Measurements from ENCODE around the gene EXOC4.
A peak's percentile ranks its signal among the peaks of the same experiment; 100 is the strongest.

The EXOC4 gene

DNA sequence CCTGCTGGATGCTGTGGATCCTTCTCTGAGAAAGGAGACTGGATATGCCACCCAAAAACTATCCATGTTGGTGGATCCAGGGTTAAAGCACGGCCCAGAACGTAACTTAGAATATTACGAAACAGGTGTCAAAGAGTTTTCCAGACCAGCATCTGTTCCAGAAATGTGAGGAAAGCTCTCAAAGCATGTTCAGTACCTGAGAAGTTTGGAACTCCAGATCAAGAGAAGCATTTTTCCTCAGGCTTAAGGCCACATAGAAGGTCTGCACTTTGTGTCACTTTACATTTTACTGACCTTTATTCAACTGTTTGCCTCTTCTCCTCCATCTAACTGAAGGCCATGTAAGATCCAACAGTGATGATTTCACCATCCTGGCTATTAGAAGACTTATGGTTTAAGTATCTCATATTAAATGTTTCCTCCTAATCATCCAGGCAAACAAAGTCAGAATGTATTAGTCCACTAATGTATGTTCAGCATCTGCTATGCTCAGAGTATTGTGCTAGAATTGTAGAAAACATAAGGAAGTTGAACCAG, 533.6 kb downstream of the EXOC4 start:
- Mint-ChIP-seq H3K4me3 (no peak overlapping the region), H3K36me3 (no peaks in the 10 kb centered on the region), H3K9me3 (no peaks in the 10 kb centered on the region), H3K27ac (no peak overlapping the region), H3K4me1 (no peaks in the 10 kb centered on the region)
- ATAC-seq (no peak), DNase-seq (ENCODE audit: low spot score in 2 of 2) (no peak)

GRCh38 chr7:133789974-133790373, 537.1 kb downstream of the EXOC4 start:
- H3K36me3 Mint-ChIP-seq, result no peaks in the 10 kb centered on the region
- H3K4me3 Mint-ChIP-seq, result no peak overlapping the region
- ATAC-seq (no peak), DNase-seq (ENCODE audit: low spot score in 2 of 2) (no peak)
- H3K27ac Mint-ChIP-seq, result no peak overlapping the region
- H3K4me1 Mint-ChIP-seq, result no peaks in the 10 kb centered on the region
- no peaks in the 10 kb centered on the region for H3K9me3 Mint-ChIP-seq

DNA sequence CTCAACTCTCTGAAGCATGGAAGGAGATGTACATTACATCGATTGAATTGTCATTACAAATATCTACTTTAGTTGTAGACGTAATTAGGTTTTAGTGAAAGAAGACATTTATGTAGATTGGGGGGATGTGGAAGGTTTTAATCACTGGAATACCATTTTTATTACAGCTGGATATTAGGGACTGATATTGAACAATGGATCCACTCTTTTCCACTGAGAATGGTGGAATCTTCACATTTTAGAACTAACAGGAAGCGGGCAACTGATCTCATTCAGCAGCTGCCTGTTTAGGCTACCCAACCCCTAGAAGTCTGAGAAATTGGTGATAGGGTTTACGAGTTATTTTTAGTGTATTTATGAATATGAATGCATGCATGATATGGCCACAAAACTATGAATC, 538.0 kb downstream of the EXOC4 start:
- H3K9me3 Mint-ChIP-seq, result no peaks in the 10 kb centered on the region
- H3K27ac Mint-ChIP-seq, result no peak overlapping the region
- ATAC-seq (no peak), DNase-seq (ENCODE audit: low spot score in 2 of 2) (no peak)
- H3K4me1 Mint-ChIP-seq, result no peaks in the 10 kb centered on the region
- no peaks in the 10 kb centered on the region for H3K36me3 Mint-ChIP-seq
- no peak overlapping the region for H3K4me3 Mint-ChIP-seq

DNA sequence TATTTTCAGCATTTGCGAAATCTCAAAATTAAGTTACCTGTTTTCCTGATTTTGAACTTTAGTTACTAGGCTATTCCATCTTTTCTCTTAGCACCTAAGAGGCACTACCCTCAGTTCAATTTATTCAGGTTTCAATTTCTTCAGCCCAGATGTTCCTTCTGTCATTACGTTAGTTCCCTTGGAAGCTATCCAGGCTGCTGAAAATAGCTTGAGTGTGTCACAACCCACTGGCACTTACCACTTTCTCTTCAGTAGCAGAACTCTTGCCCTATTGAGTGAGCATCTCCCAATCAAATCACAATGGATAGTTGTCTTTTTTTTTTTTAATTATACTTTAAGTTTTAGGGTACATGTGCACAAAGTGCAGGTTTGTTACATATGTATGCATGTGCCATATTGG, 541.6 kb downstream of the EXOC4 start:
- ATAC-seq (no peak), DNase-seq (ENCODE audit: low spot score in 2 of 2) (no peak)
- Mint-ChIP-seq H3K36me3 (no peaks in the 10 kb centered on the region), H3K4me3 (no peak overlapping the region), H3K27ac (no peak overlapping the region), H3K4me1 (no peaks in the 10 kb centered on the region), H3K9me3 (no peaks in the 10 kb centered on the region)

DNA sequence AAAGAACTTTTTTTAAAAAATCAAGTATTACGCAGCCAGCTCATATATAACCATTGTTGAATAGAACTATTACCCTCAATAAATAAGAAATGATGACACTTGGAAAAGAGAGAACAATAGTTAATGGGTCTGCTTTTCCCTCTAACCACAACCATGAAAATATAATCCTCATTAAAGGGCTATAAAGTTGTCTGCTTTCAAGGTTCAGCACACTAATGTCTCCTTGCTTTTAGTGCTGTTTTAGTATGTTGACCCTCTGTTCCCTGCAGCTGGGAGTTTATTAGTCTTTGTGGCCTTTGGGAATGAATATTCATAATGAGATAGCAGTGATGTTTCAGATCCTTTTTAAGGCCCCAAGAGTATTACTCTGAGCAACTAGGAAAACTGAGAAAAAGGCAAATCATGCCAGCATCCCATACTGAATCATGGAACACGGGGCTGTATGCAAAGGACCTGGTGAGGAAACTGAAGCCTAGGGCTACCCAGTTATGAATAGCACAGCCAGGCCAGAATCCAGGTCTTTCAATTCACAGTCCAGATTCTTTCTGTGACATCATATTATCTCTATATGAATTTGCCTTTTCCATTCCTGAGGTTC, 542.3 kb downstream of the EXOC4 start:
- H3K4me1 Mint-ChIP-seq, result no peaks in the 10 kb centered on the region
- no peaks in the 10 kb centered on the region for H3K36me3 Mint-ChIP-seq
- no peak for ATAC-seq
- no peak for DNase-seq (ENCODE audit: low spot score in 2 of 2)
- H3K4me3 Mint-ChIP-seq, result no peak overlapping the region
- H3K27ac Mint-ChIP-seq, result no peak overlapping the region
- H3K9me3 Mint-ChIP-seq, result no peaks in the 10 kb centered on the region

DNA sequence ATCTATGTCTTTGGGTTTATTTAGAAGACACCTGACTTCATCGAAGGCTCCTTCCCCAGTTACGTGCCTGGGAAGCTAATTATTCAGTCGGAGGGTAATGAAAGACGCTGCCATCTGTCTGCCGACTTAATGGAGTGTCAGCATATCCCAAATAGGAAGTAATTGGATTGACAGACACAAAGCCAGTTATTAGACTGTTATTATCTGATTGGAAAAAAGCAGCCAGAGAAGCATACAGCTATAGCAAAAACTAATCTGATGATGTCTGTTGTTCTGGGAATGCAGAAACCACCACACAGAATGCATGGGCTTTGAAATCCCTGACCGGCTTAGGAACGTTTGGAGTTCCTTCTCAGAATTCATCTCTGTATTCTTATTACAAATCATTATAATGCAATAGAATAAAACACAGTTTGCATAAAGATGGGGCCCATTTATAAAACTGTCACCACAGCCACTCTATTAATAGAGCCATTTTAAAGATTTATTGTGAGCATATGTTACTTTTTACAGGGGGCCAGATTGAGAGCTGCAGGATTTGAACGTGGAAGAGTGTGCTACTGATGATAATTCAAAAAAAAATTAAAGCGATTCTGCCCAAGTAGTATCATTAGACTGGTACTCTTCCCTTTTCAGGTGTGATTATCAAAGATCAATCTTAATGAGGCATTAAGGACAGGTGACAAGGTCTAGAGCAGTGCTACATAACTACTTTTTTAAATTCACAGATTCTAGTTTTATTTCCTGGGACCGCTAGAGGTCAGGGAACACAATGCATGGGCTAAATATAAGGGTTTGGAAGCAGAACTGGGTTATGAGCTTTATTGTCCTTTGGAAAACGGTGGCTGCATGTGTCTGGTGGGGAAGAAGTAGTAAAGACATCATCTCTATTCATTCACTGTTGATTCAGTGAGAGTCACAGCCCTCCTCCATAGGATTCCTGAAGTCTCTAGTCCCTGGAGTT, 544.2 kb downstream of the EXOC4 start:
- Mint-ChIP-seq H3K9me3 (no peaks in the 10 kb centered on the region), H3K4me3 (no peak overlapping the region), H3K36me3 (no peaks in the 10 kb centered on the region), H3K27ac (no peak overlapping the region), H3K4me1 (no peaks in the 10 kb centered on the region)
- no peak for ATAC-seq
- no peak for DNase-seq (ENCODE audit: low spot score in 2 of 2)

DNA sequence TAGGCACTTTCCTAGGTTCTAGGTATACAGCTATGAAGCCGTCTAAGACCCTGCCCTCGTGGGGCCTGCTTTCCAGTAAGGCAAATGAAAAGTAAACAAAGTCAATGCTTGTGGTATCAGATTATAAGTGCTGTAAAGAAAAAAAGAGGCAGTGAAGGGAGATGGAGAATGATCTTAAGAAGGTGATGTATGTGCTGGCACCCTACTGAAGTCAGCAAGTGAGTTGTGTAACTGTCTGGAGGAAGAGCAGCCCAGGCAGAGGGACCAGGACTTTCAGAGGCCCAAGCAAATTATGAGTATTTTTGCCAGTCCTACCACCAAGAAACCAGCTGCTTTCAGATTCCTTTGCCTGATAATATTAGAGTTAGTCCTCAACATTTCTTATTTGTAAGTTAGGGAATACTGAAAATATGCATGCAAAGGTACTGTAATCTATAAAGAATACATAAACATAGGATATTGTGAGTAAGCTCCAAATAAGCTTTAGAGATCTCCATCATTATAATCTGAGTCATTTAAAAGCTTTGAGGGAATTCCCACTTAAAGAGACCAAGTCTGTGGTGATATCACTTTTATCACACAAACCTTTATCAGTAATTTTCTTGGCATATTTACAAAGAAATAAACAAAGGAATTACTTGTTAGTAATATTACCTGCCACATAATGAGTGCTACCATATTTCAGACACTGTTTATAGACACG, 545.1 kb downstream of the EXOC4 start:
- H3K4me3 Mint-ChIP-seq, result no peak overlapping the region
- ATAC-seq (no peak), DNase-seq (ENCODE audit: low spot score in 2 of 2) (no peak)
- no peaks in the 10 kb centered on the region for H3K36me3 Mint-ChIP-seq
- H3K9me3 Mint-ChIP-seq, result no peaks in the 10 kb centered on the region
- H3K27ac Mint-ChIP-seq, result no peak overlapping the region
- H3K4me1 Mint-ChIP-seq, result no peaks in the 10 kb centered on the region

DNA sequence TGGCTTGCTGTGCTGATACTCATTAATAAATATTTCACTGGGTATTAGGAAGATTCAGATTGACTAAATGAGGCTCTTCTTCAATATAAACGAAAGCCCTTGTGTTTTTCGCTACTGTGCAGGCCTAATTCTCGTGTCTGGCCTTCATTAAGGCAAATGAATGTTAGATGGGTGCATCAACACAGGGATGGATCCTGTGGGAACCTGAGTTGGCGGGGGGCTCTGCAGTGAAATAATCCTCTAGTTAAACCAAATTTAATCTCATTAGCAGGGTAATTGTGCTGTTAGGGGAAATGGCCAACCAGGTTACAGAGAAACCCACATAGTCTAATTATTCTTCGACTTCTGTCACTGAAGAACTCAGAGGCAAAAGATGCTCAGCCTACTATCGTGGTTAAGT, 548.5 kb downstream of the EXOC4 start:
- H3K4me1 Mint-ChIP-seq, result no peaks in the 10 kb centered on the region

GRCh38 chr7:133804127-133804526, 551.2 kb downstream of the EXOC4 start:
- DNase-seq (ENCODE audit: low spot score in 2 of 2) (no peak), ATAC-seq (peak; percentile 36)
- H3K4me1 Mint-ChIP-seq, result no peaks in the 10 kb centered on the region
- H3K4me3 Mint-ChIP-seq, result no peak overlapping the region
- H3K9me3 Mint-ChIP-seq, result no peaks in the 10 kb centered on the region
- no peak overlapping the region for H3K27ac Mint-ChIP-seq
- no peaks in the 10 kb centered on the region for H3K36me3 Mint-ChIP-seq

More for the DNA sequence above, 548.5 kb downstream of the EXOC4 start:
- ATAC-seq (no peak), DNase-seq (ENCODE audit: low spot score in 2 of 2) (no peak)
- Mint-ChIP-seq H3K36me3 (no peaks in the 10 kb centered on the region), H3K27ac (no peak overlapping the region), H3K9me3 (no peaks in the 10 kb centered on the region), H3K4me3 (no peak overlapping the region)

GRCh38 chr7:133805426-133805825, 552.5 kb downstream of the EXOC4 start:
- H3K9me3 Mint-ChIP-seq, result no peaks in the 10 kb centered on the region
- no peaks in the 10 kb centered on the region for H3K36me3 Mint-ChIP-seq
- DNase-seq (ENCODE audit: low spot score in 2 of 2), result no peak
- H3K4me3 Mint-ChIP-seq, result no peak overlapping the region
- no peak for ATAC-seq
- H3K4me1 Mint-ChIP-seq, result no peaks in the 10 kb centered on the region
- H3K27ac Mint-ChIP-seq, result no peak overlapping the region

GRCh38 chr7:133807624-133808492, 555.0 kb downstream of the EXOC4 start:
- no peaks in the 10 kb centered on the region for H3K36me3 Mint-ChIP-seq
- no peaks in the 10 kb centered on the region for H3K4me1 Mint-ChIP-seq
- ATAC-seq (no peak), DNase-seq (ENCODE audit: low spot score in 2 of 2) (no peak)
- H3K9me3 Mint-ChIP-seq, result no peaks in the 10 kb centered on the region
- no peak overlapping the region for H3K27ac Mint-ChIP-seq
- no peak overlapping the region for H3K4me3 Mint-ChIP-seq

DNA sequence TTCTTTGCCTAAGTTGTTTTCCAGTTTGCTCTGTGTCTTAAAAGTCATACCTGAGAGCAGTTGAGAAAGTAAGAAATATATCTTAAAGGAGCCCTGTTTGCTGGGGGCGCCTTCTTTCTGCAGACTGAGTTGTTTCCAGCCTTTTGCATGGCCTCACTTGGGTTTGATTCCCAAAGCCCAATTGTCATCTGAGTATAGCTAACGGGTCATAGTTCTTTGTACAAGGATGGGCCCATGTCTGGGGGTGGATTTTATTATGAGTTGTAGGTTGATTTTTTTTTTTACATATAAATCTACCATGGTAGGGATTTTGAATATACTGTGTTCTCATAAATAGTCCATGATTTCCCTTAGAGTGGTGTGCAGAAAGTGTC, 555.6 kb downstream of the EXOC4 start:
- Mint-ChIP-seq H3K36me3 (no peaks in the 10 kb centered on the region), H3K9me3 (no peaks in the 10 kb centered on the region), H3K4me3 (no peak overlapping the region), H3K27ac (no peak overlapping the region), H3K4me1 (no peaks in the 10 kb centered on the region)
- no peak for DNase-seq (ENCODE audit: low spot score in 2 of 2)
- no peak for ATAC-seq

GRCh38 chr7:133812877-133813276, 560.0 kb downstream of the EXOC4 start:
- Mint-ChIP-seq H3K4me1 (no peaks in the 10 kb centered on the region), H3K27ac (no peak overlapping the region), H3K4me3 (no peak overlapping the region), H3K9me3 (no peaks in the 10 kb centered on the region), H3K36me3 (peaks cover 12% of the 10 kb centered on the region)
- no peak for DNase-seq (ENCODE audit: low spot score in 2 of 2)
- ATAC-seq, result no peak

DNA sequence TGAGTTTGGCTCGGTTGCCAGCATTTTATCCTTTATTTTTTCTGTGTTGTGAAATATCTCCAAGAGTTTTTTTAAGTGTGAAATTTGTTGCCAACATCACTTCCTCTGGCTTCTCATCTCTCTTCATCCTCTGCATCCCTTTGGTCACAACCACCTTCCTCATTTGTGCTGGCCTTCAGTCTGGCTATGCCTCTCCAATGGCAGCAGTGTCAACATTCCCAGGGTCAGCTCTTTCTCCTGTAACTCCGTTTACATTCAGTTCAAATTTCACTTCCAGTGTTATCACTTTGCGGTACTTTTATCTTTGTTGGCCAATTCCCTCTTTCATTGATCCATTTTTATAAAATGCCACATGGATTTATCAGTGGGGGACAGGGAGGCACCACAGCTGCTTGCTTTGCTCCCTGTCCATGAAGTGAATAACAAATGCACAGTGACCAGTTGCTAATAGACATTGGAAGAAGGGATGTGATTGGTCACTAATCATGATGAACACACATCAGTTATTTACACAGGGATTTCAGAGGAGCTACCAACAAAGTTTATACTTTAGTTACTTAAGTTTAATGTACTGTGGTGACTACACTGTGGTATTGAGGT, 562.8 kb downstream of the EXOC4 start:
- no peaks in the 10 kb centered on the region for H3K9me3 Mint-ChIP-seq
- no peak for DNase-seq (ENCODE audit: low spot score in 2 of 2)
- no peak for ATAC-seq
- H3K36me3 Mint-ChIP-seq, result peaks cover 22% of the 10 kb centered on the region
- H3K4me1 Mint-ChIP-seq, result no peaks in the 10 kb centered on the region
- H3K4me3 Mint-ChIP-seq, result no peak overlapping the region
- H3K27ac Mint-ChIP-seq, result no peak overlapping the region

Measured in stimulated activated effector memory CD8-positive, alpha-beta T cell treated with anti-CD3 and anti-CD28 coated beads, Interleukin-12 subunit alpha, Interleukin-12 subunit beta, amount 100 ng/mL, for 72 hours (primary cell).